Esophagus (tissue), 2 donors: ENCODE data around the gene TPX2. TPM values are rescaled to one million over a fixed set of nuclear protein-coding genes. Genes with fewer than 3 reads are reported as not detected.

Experiments
- H3K27ac ChIP-seq, 2 donors: one replicate each; pipeline ENCODE4 v1.5.1; 2013; ENCODE audit warnings: low read depth in 2 of 2, mild to moderate bottlenecking in 2 of 2, inconsistent platforms in 1 of 2, low read length in 1 of 2, moderate library complexity in 1 of 2
- H3K27me3 ChIP-seq, 2 donors: one replicate each; pipeline ENCODE4 v1.6.1; 2013; ENCODE audit warnings: low read length in 2 of 2, control low read depth in 1 of 2, mild to moderate bottlenecking in 1 of 2; ENCODE audit not compliant: insufficient read depth in 2 of 2, control insufficient read depth in 1 of 2
- H3K36me3 ChIP-seq, 2 donors: one replicate each; pipeline ENCODE4 v1.6.1; 2013; ENCODE audit warnings: low read length in 1 of 2; ENCODE audit not compliant: control insufficient read depth in 2 of 2, insufficient read depth in 2 of 2
- H3K4me1 ChIP-seq, 2 donors: one replicate each; pipeline ENCODE4 v1.6.1; 2013; ENCODE audit warnings: low read length in 1 of 2; ENCODE audit not compliant: control insufficient read depth in 2 of 2, insufficient read depth in 2 of 2
- H3K4me3 ChIP-seq, 2 donors: one replicate each; pipeline ENCODE4 v1.5.1; 2013; ENCODE audit warnings: low read length in 2 of 2, mild to moderate bottlenecking in 2 of 2, low read depth in 1 of 2, moderate library complexity in 1 of 2
- H3K9me3 ChIP-seq, 2 donors: one replicate each; pipeline ENCODE4 v1.6.1; 2013; ENCODE audit warnings: mild to moderate bottlenecking in 2 of 2, low read depth in 1 of 2, low read length in 1 of 2, moderate library complexity in 1 of 2; ENCODE audit not compliant: control insufficient read depth in 2 of 2, insufficient read depth in 1 of 2
- WGBS, 2 donors: extraction: QIAGEN DNeasy Blood & Tissue Kit; methylation state at CpG; one replicate each; pipeline ENCODE4 v1.1.7; 2013; 5-methylcytosine and 5-hydroxymethylcytosine counted together
- polyA plus RNA-seq, 2 donors: library from polyadenylated mRNA; stranded (reverse); fragments of 200-250 nt; gene quantifications; one replicate each; pipeline ENCODE4 v1.2.3, GENCODE V29; 2013
- donor health status: healthy with polysubstance abuse.
- donor health status: Bipolar disorder and iron deficiency.

Gene TPX2
- polyA plus RNA-seq, 2 donors, result 9.1 to 13.6 TPM

DNA sequence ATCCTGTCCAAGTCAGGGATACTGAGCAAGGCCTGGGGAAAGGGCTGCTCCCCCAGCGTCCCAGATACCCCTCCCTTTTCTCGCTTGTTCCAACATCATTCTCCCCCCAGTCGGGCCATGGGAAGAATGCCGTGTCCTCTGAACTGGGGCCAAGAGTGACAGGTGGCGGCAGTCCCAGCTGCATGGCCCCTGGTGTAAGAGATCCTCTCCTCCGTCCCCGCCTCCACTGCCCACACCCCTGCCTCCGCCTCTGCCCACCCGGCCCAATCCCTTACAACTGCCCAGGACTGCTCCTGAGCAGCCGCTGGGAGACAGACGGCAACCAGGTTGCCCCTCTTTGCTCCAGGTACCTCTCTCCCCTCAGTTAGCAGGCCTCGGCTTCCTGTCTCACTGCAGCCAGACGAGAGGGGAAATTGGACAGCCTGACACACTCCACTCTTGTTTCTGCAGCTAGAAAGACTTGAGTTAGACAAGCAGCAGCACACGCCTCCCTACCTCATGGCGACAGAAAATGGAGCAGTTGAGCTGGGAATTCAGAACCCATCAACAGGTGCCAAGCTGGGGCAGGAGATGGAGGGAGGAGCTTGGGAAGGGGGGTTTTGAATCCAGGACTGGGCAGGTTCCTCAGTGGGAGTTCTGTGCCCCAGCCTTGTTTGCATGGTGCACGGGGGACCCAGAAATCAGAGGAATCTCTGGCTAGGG is 80.1 kb downstream of the TPX2 start, which contains the start of gene MYLK2:
Gene MYLK2, plus strand, starts transcription at position 274 of the 702 bp plus-strand sequence. Its CDS starts 225 bp downstream, at position 499.
- no peaks in the 10 kb centered on the region for H3K27me3 ChIP-seq
- H3K36me3 ChIP-seq, result no peaks in the 10 kb centered on the region
- H3K4me1 ChIP-seq, result peaks cover 0 to 2% of the 10 kb centered on the region in 2 donors
- no peak within 1 kb of the TSS for H3K27ac ChIP-seq
- H3K9me3 ChIP-seq, result no peaks in the 10 kb centered on the region
- 66 to 68% methylated on average over 16 of the region's 16 CpGs for WGBS, 2 donors
- no peak within 1 kb of the TSS for H3K4me3 ChIP-seq

DNA sequence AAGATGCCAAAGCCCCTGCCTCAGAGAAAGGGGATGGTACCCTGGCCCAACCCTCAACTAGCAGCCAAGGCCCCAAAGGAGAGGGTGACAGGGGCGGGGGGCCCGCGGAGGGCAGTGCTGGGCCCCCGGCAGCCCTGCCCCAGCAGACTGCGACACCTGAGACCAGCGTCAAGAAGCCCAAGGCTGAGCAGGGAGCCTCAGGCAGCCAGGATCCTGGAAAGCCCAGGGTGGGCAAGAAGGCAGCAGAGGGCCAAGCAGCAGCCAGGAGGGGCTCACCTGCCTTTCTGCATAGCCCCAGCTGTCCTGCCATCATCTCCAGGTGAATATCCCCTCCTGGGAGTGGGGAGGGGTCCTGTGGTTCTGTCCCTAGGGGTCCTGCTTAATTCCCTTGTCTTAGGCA is 81.1 kb downstream of the TPX2 start:
- no peaks in the 10 kb centered on the region for H3K36me3 ChIP-seq
- WGBS, 2 donors, result 74 to 79% methylated on average over 6 of the region's 6 CpGs
- no peaks in the 10 kb centered on the region for H3K27me3 ChIP-seq
- H3K4me1 ChIP-seq, result peaks cover 0 to under 1% of the 10 kb centered on the region in 2 donors
- no peaks in the 10 kb centered on the region for H3K9me3 ChIP-seq
- H3K4me3 ChIP-seq, result no peak overlapping the region
- no peak overlapping the region for H3K27ac ChIP-seq

DNA sequence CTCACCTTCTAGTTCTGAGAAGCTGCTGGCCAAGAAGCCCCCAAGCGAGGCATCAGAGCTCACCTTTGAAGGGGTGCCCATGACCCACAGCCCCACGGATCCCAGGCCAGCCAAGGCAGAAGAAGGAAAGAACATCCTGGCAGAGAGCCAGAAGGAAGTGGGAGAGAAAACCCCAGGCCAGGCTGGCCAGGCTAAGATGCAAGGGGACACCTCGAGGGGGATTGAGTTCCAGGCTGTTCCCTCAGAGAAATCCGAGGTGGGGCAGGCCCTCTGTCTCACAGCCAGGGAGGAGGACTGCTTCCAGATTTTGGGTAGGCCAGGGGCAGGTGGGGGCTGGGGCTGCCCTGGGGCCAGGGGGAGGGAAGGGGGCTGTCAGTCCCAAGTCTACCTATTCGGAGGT is 82.3 kb downstream of the TPX2 start:
- H3K36me3 ChIP-seq, result no peaks in the 10 kb centered on the region
- no peak overlapping the region for H3K27ac ChIP-seq
- H3K4me3 ChIP-seq, result no peak overlapping the region
- no peaks in the 10 kb centered on the region for H3K27me3 ChIP-seq
- 56 to 59% methylated on average over 5 of the region's 5 CpGs for WGBS, 2 donors
- no peaks in the 10 kb centered on the region for H3K4me1 ChIP-seq
- H3K9me3 ChIP-seq, result no peaks in the 10 kb centered on the region

DNA sequence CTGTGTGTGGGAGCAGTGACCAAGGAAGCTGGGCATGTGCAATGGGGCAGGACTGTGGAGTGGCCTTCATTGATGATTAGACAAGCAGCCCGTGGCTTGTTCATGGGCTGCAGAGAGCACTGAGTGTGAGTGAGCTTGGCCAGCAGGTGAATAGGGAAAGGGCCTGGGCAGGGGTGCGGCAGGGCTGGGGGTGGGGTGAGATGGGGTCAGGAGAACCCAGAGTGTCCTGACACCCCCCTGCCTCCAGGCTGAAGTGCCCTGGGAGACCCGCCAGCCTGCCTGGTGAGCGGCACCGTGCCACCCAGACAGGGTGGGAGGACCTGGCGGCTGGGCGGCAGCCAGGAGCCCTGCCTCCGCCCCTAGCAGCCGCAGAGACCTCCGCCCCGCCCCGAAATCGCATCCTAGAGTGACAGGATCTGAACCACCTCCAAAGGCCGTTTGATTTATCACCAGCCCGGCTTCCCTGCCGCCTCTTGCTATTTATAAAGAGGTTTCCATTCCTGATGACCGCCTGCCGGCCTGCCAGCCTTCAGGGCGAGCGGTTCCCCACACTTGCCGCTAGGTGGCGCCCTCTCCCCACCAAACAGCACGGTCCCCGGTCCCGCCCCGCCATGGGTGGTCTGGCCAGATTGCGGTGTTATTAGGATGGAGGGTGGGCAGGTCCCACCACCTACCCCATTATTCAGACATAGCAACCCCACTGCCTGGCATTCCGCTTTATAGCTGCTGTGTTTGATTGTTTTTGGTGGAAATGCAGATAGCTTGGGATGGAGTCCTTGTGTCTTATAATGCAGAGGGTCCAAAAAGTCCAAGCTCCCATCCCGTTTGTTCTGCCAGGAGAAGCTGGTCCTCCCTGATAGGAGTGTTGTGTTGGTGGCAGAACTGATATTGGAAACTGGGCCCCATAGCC is 83.6 kb downstream of the TPX2 start:
- Histone ChIP-seq H3K36me3 (no peaks in the 10 kb centered on the region), H3K27ac (no peak overlapping the region), H3K9me3 (no peaks in the 10 kb centered on the region), H3K4me3 (no peak overlapping the region), H3K27me3 (no peaks in the 10 kb centered on the region), H3K4me1 (no peaks in the 10 kb centered on the region)
- 4 to 5% methylated on average over 27 to 29 of the region's 29 CpGs for WGBS, 2 donors

DNA sequence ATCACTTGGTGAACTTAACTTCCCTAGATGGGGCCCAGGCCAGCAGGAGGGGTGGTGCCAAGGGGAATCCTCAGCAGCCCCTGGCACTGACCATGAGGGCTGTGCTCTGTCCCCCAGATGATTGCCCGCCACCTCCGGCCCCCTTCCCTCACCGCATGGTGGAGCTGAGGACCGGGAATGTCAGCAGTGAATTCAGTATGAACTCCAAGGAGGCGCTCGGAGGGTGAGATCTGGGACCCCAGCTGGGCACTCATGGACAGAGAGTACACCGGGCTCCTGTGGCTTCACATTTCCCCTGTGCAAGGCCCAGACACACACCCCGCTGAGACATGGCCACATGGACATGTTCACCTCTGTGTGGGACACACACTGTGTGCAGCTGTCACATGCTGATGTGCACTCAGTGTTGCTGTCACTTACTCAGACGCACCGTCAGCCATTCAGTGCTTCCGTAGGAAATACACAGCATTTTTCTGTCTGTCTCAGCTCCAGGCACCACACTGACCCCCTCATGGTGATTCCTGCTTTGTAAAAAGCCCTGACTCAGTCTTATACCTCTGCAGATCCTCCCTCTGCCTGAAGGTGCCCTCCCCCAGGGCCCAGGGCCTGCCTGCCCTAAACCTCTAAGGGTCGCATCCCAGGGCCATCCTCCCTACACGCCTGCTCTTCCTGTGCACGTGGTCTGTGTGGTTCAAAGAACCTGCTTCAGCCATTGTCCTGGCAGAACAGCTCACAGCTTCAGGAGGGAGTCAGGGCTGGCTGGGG is 84.5 kb downstream of the TPX2 start:
- Histone ChIP-seq H3K9me3 (no peaks in the 10 kb centered on the region), H3K27me3 (no peaks in the 10 kb centered on the region), H3K36me3 (no peaks in the 10 kb centered on the region), H3K4me3 (no peak overlapping the region), H3K4me1 (no peaks in the 10 kb centered on the region), H3K27ac (no peak overlapping the region)
- WGBS, 2 donors, result 68 to 69% methylated on average over 14 of the region's 14 CpGs

DNA sequence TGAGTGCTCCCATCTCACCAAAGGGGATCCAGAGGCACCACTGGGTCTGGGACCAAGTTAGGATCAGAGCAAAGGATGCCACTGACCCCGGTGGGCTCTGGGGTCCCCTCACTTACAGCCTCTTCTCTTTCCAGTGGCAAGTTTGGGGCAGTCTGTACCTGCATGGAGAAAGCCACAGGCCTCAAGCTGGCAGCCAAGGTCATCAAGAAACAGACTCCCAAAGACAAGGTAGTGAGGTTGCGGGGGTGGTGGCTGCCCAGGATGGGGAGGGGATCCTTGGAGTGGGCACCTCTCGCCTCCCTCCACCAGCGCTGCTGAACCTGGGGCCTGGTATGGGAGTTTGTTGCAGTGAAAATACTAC is 85.0 kb downstream of the TPX2 start:
- no peak overlapping the region for H3K27ac ChIP-seq
- no peaks in the 10 kb centered on the region for H3K36me3 ChIP-seq
- H3K4me1 ChIP-seq, result no peaks in the 10 kb centered on the region
- no peak overlapping the region for H3K4me3 ChIP-seq
- no peaks in the 10 kb centered on the region for H3K9me3 ChIP-seq
- WGBS, 2 donors, result 82 to 92% methylated on average over 4 of the region's 4 CpGs
- no peaks in the 10 kb centered on the region for H3K27me3 ChIP-seq

DNA sequence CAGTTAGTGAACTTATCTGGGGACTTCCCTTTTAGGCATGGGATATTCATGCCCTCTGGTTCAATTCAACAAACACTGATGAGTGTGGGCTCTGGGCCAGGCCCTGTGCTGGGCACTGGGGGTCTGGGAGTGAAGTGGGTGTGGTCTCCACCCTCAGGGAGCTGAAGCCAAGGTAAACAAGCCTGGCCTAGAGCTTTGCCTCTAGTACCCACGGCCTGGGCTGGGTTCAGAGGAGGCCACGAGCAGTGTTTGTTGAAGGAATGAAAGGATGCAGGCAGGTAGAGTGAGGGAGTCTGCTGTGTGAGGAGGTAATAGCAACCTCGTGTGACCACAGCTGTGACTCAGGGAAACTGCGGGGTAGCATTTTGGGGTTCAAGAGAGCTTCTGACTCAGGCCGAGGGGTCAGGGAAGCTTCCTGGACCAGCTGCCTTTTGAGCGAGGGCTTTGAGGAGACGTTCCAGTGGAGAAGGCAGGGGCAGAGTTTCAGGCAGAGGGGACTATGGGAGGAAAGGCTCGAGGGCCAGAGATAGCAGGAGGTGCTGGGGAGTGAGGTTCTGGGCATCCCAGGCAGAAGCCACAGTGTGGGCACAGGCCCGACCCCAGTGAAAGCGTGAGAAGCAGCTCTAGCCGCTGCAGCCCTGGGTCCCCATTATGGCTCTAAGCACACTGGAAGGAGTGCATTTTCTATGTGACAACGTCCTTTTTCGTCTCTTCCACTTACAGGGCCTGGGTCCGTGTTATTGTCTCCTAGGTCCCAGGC is 85.6 kb downstream of the TPX2 start:
- H3K27ac ChIP-seq, result no peak overlapping the region
- H3K27me3 ChIP-seq, result no peaks in the 10 kb centered on the region
- H3K36me3 ChIP-seq, result no peaks in the 10 kb centered on the region
- no peaks in the 10 kb centered on the region for H3K4me1 ChIP-seq
- no peaks in the 10 kb centered on the region for H3K9me3 ChIP-seq
- WGBS, 2 donors, result 75 to 76% methylated on average over 14 of the region's 14 CpGs
- no peak overlapping the region for H3K4me3 ChIP-seq

DNA sequence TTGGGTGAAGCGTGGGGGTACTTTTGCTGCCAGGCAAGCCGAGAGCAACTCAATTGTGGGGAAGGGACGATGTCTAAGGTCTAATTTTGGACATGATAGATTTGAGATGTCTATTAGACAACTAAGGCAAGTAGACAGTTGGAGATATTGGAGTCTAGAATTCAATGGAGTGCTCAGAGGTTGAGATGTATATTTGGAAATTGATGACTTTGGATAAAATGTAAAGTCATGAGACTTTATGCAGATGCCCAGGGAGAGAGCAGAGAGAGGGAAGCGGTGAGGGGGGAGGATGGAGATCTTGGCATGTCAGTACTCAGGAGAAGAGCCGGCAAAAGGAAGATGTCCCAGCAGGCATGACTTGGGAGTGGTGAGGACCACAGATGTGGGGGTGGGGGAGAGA is 87.0 kb downstream of the TPX2 start:
- Histone ChIP-seq H3K4me1 (no peaks in the 10 kb centered on the region), H3K9me3 (no peaks in the 10 kb centered on the region), H3K27ac (no peak overlapping the region), H3K27me3 (no peaks in the 10 kb centered on the region), H3K4me3 (no peak overlapping the region), H3K36me3 (no peaks in the 10 kb centered on the region)
- 87 to 89% methylated on average over 5 of the region's 5 CpGs for WGBS, 2 donors

DNA sequence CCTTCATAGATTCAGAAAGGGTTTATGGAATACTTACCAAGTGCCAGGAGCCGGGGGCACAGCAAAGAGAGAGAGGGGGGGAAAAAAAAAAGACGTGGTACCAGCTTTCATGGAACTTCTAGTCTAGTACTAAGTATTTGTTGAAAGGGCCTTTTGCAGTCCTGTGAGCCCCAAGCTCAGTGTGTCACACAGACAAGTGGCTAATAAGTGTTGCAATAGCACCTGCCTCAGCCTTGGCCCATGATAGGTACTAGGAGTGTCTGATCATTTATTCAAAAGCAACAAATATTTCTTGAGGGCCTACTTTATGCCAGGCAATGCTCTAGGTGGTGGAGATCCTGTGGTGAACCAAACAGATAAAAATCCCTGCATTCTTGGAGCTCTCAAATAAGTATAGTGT is 88.0 kb downstream of the TPX2 start:
- Histone ChIP-seq H3K4me1 (no peaks in the 10 kb centered on the region), H3K9me3 (no peaks in the 10 kb centered on the region), H3K27me3 (no peaks in the 10 kb centered on the region), H3K27ac (no peak overlapping the region), H3K4me3 (no peak overlapping the region), H3K36me3 (no peaks in the 10 kb centered on the region)
- 69% methylated on average over 2 of the region's 2 CpGs for WGBS, 2 donors
